Body of pancreas (tissue), 4 donors: ENCODE measurements around the gene STK32B. TPM values are rescaled to one million over a fixed set of nuclear protein-coding genes. Genes with fewer than 3 reads are reported as not detected.

Experiments used
- ATAC-seq: fragments of 150-250 bp; one replicate; pipeline ENCODE4 v1.9.1; 2016
- DNase-seq, 4 donors: peaks; one replicate each; pipeline ENCODE4 v3.0.0-alpha.2; 2019
- H3K27ac ChIP-seq, 4 donors: fragments of 200-600 bp; sonication (generic); 1 replicate in 3 of 4; 2 replicates in 1 of 4; pipeline versions ENCODE4 v1.5.1 to v1.6.1; 2016 to 2019; ENCODE audit warnings: mild to moderate bottlenecking in 1 of 4, mixed read lengths in 1 of 4, moderate library complexity in 1 of 4
- H3K27me3 ChIP-seq, 2 donors: fragments of 200-600 bp; sonication (generic); one replicate each; pipeline ENCODE4 v1.6.0; 2016; ENCODE audit warnings: mild to moderate bottlenecking in 1 of 2
- H3K36me3 ChIP-seq, 2 donors: fragments of 200-600 bp; sonication (generic); replicated peaks in 1 of 2; 2 replicates each; pipeline ENCODE4 v1.5.1; 2016; ENCODE audit warnings: low read depth in 2 of 2; ENCODE audit not compliant: insufficient read depth in 1 of 2
- H3K4me1 ChIP-seq: fragments of 200-600 bp; sonication (generic); one replicate; pipeline ENCODE4 v1.6.0; 2016
- H3K4me3 ChIP-seq, 2 donors: fragments of 200-600 bp; sonication (generic); 1 replicate in 1 of 2; 2 replicates in 1 of 2; pipeline ENCODE4 v1.5.1; 2016 to 2019
- H3K9me3 ChIP-seq, 3 donors: fragments of 200-600 bp; sonication (generic); 1 replicate in 2 of 3; 2 replicates in 1 of 3; pipeline ENCODE4 v1.5.1; 2016
- POLR2A ChIP-seq, 3 donors: fragments of 450-650 bp; IDR thresholded peaks; one replicate each; pipeline ENCODE4 v1.6.1; 2016; ENCODE audit warnings: antibody characterized with exemption in 3 of 3, mild to moderate bottlenecking in 2 of 3
- WGBS, 2 donors: methylation state at CpG; one replicate each; pipeline ENCODE4 v1.1.5; 2017; 5-methylcytosine and 5-hydroxymethylcytosine counted together
- intact Hi-C: fragments of 100-400 bp; cut with DNase I; formaldehyde crosslinking; loops from one replicate; pipeline ENCODE4 v1.15.1; 2023
- total RNA-seq, 2 donors: library from RNA; depleted of rRNA; stranded (reverse); fragments of >200 nt; gene quantifications; one replicate each; pipeline ENCODE4 v1.1.0, GENCODE V29; 2016
- TF ChIP-seq, protein P1 (sequence below), 7 experiments: fragments of 450-650 bp in 4 of 7; fragments of 200-600 bp in 3 of 7; sonication (generic) in 3 of 7; IDR thresholded peaks; one replicate each; pipeline ENCODE4 v1.5.1; 2016 to 2019; ENCODE audit warnings: antibody characterized with exemption in 7 of 7

STK32B gene
- total RNA-seq, 2 donors from 2014 or later: 1.3 to 4.9 TPM

GRCh38 chr4:5463361-5463760, 412.1 kb downstream of the STK32B start:
- Histone ChIP-seq H3K27me3 (no peaks in the 10 kb centered on the region), H3K27ac (no peak overlapping the region), H3K36me3 (no peaks in the 10 kb centered on the region), H3K9me3 (no peaks in the 10 kb centered on the region), H3K4me3 (no peak overlapping the region), H3K4me1 (no peaks in the 10 kb centered on the region)
- TF ChIP-seq, protein P1, sequence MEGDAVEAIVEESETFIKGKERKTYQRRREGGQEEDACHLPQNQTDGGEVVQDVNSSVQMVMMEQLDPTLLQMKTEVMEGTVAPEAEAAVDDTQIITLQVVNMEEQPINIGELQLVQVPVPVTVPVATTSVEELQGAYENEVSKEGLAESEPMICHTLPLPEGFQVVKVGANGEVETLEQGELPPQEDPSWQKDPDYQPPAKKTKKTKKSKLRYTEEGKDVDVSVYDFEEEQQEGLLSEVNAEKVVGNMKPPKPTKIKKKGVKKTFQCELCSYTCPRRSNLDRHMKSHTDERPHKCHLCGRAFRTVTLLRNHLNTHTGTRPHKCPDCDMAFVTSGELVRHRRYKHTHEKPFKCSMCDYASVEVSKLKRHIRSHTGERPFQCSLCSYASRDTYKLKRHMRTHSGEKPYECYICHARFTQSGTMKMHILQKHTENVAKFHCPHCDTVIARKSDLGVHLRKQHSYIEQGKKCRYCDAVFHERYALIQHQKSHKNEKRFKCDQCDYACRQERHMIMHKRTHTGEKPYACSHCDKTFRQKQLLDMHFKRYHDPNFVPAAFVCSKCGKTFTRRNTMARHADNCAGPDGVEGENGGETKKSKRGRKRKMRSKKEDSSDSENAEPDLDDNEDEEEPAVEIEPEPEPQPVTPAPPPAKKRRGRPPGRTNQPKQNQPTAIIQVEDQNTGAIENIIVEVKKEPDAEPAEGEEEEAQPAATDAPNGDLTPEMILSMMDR (IDR thresholded peaks at IDR 0.05): no peak
- TF ChIP-seq POLR2A (IDR thresholded peaks at IDR 0.05): no peak
- DNase-seq (no peak), ATAC-seq (no peak)
- intact Hi-C loops: no loop called here
- WGBS, 2 donors: 77 to 82% methylated on average over 1 of the region's 1 CpG

DNA sequence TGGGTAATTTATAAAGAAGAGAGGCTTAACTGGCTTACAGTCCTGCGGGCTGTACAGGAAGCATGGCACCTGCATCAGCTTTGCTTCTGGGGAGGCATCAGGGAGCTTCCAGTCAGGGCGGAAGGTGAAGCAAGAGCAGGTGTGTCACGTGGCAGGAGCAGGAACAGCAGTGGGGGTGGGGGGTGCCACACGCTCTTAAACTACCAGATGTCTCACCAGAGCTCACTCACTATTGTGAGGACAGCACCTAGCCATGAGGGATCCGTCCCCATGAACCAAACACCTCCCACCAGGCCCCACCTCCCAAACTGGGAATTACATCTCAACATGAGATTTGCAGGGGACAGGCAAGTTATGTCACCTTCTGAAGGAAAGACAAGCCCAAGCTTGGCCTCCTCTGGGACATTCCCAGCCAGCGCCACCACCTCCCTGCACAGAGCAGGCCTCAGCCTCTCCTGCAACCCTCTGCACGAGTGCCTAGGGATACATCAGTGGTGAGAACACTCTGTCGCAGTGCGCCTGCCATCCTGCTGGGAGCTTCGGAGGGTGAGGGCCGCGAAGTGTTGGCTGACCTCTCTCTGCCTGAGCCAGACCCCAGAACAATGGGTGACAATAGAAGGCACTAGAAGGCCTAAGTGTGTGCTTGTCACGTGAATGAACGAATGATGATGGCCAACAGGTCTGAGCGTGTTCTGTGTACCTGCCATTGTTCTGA, 412.8 kb downstream of the STK32B start:
- ATAC-seq: no peak
- Histone ChIP-seq H3K9me3 (no peaks in the 10 kb centered on the region), H3K27me3 (no peaks in the 10 kb centered on the region), H3K36me3 (no peaks in the 10 kb centered on the region), H3K4me3 (no peak overlapping the region), H3K4me1 (no peaks in the 10 kb centered on the region), H3K27ac (no peak overlapping the region)
- 84 to 90% methylated on average over 13 to 15 of the region's 15 CpGs for WGBS, 2 donors
- TF ChIP-seq, protein P1 (IDR thresholded peaks at IDR 0.05): no peak
- TF ChIP-seq POLR2A (IDR thresholded peaks at IDR 0.05): no peak
- DNase-seq: no peak
- intact Hi-C loops: no loop called here

DNA sequence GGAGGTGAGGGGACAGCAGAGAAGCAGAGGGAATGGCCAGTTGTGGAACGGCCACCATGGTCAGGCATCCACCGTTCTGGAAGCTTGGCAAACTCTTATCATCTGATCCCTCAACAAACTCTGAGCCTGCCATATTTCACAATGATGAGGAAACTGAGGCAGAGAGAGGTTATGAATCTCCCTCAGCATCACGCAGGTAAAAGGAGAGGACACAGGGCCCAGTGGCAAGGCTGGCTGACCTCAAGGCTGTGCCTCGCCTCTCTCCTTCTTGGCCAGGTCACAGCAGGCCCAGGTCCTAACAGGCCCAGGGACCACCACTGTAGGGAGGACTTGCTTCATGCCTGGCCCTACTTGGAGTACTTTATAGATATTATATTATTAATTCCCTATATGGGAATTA, 414.2 kb downstream of the STK32B start:
- WGBS, 2 donors: 87 to 100% methylated on average over 1 to 4 of the region's 4 CpGs
- Histone ChIP-seq H3K4me1 (no peaks in the 10 kb centered on the region), H3K27me3 (no peaks in the 10 kb centered on the region), H3K36me3 (no peaks in the 10 kb centered on the region), H3K9me3 (no peaks in the 10 kb centered on the region), H3K27ac (no peak overlapping the region), H3K4me3 (no peak overlapping the region)
- TF ChIP-seq, protein P1 (IDR thresholded peaks at IDR 0.05): no peak
- no peak for TF ChIP-seq POLR2A (IDR thresholded peaks at IDR 0.05)
- no peak for ATAC-seq
- no peak for DNase-seq
- intact Hi-C loops: no loop called here

DNA sequence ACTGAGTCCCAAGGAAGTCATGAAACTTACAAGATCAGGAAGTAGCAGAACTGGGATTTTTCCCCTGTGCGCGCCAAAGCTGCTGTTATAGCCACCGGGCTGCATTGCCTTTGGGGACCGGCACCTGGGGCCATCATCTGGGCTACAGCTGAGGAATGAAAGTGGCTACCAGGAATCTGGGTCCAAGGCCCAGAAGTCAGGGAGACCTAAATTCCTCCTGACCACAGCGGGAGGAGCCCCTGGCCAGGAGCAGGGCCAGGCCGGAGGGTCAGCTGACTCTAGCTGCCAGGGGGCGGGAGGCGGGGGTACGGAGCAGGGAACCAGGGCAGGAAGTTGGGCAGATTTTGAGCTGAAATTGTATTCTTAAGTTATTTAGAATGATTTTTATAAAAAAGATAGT, 414.7 kb downstream of the STK32B start:
- H3K4me1 ChIP-seq: no peaks in the 10 kb centered on the region
- TF ChIP-seq, protein P1 (IDR thresholded peaks at IDR 0.05): no peak
- TF ChIP-seq POLR2A (IDR thresholded peaks at IDR 0.05): no peak
- intact Hi-C loops: no loop called here
- H3K36me3 ChIP-seq: no peaks in the 10 kb centered on the region
- H3K27ac ChIP-seq: no peak overlapping the region
- H3K9me3 ChIP-seq: no peaks in the 10 kb centered on the region
- ATAC-seq (no peak), DNase-seq (no peak)
- H3K27me3 ChIP-seq: no peaks in the 10 kb centered on the region
- WGBS, 2 donors: 74 to 91% methylated on average over 8 to 9 of the region's 9 CpGs
- H3K4me3 ChIP-seq: no peak overlapping the region

- Histone ChIP-seq H3K36me3 (no peaks in the 10 kb centered on the region), H3K27ac (no peak overlapping the region), H3K4me3 (no peak overlapping the region), H3K4me1 (no peaks in the 10 kb centered on the region), H3K27me3 (no peaks in the 10 kb centered on the region), H3K9me3 (no peaks in the 10 kb centered on the region)
- DNase-seq (no peak), ATAC-seq (no peak)
- TF ChIP-seq POLR2A (IDR thresholded peaks at IDR 0.05): no peak
- TF ChIP-seq, protein P1 (IDR thresholded peaks at IDR 0.05): no peak
- intact Hi-C loops: no loop called here
- WGBS, 2 donors: 68 to 72% methylated on average over 13 of the region's 13 CpGs
These were observed 415.8 kb downstream of the STK32B start for GRCh38 chr4:5467111-5467510.
